ENCODE data around the gene ABCA5.
A peak's percentile ranks its signal among the peaks of the same experiment; 100 is the strongest.

The ABCA5 gene

DNA sequence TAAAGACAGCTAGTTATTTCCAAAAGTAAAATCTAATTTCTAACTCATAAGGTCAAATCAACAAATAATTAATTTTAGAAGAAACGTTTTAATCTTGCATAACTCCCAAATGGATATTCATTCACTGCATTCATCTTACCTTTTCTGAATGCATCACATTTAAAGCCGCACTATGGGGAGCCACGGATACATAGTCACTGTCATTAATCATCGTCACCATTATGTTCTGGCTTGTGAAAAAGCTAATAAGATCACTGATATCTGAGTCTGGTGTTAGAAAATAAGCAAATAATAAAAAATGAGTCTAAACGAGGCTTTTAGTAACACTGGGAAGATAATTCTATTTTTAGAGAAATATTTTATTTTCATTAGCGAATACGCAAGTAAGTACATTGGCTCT lies 55.9 kb downstream of the ABCA5 start:
- in situ Hi-C loops (cut with HindIII; ENCODE audit: low sequenced_read_pairs) = no loop called here
- DNase-seq (ENCODE audit: low read depth) = no peak
- TF ChIP-seq CTCF (IDR thresholded peaks at IDR 0.05; ENCODE audit: low read depth, low read length, missing control alignments) = no peak

GRCh38 chr17:69269131-69269998 lies 57.6 kb downstream of the ABCA5 start:
- in situ Hi-C loops (cut with HindIII; ENCODE audit: low sequenced_read_pairs) = no loop called here
- H3K4me3 ChIP-seq (ENCODE audit: low read depth, low read length) = no peak overlapping the region
- TF ChIP-seq CTCF (IDR thresholded peaks at IDR 0.05; ENCODE audit: low read depth, low read length, missing control alignments) = no peak
- DNase-seq (ENCODE audit: low read depth) = peak; percentile 6

More for the DNA sequence above, 55.9 kb downstream of the ABCA5 start:
- H3K4me3 ChIP-seq (ENCODE audit: low read depth, low read length) = no peak overlapping the region

GRCh38 chr17:69268543-69269014 lies 58.4 kb downstream of the ABCA5 start:
- no peak overlapping the region for H3K4me3 ChIP-seq (ENCODE audit: low read depth, low read length)
- TF ChIP-seq CTCF (IDR thresholded peaks at IDR 0.05; ENCODE audit: low read depth, low read length, missing control alignments) = no peak
- in situ Hi-C loops (cut with HindIII; ENCODE audit: low sequenced_read_pairs) = no loop called here
- no peak for DNase-seq (ENCODE audit: low read depth)

GRCh38 chr17:69267219-69267618 lies 59.7 kb downstream of the ABCA5 start:
- no peak for TF ChIP-seq CTCF (IDR thresholded peaks at IDR 0.05; ENCODE audit: low read depth, low read length, missing control alignments)
- in situ Hi-C loops (cut with HindIII; ENCODE audit: low sequenced_read_pairs) = no loop called here
- no peak overlapping the region for H3K4me3 ChIP-seq (ENCODE audit: low read depth, low read length)
- DNase-seq (ENCODE audit: low read depth) = no peak

GRCh38 chr17:69265873-69266272 lies 61.1 kb downstream of the ABCA5 start:
- in situ Hi-C loops (cut with HindIII; ENCODE audit: low sequenced_read_pairs) = no loop called here
- no peak overlapping the region for H3K4me3 ChIP-seq (ENCODE audit: low read depth, low read length)
- TF ChIP-seq CTCF (IDR thresholded peaks at IDR 0.05; ENCODE audit: low read depth, low read length, missing control alignments) = no peak
- DNase-seq (ENCODE audit: low read depth) = no peak

GRCh38 chr17:69254187-69254586 lies 72.7 kb downstream of the ABCA5 start:
- no peak for DNase-seq (ENCODE audit: low read depth)
- in situ Hi-C loops (cut with HindIII; ENCODE audit: low sequenced_read_pairs) = no loop called here
- no peak overlapping the region for H3K4me3 ChIP-seq (ENCODE audit: low read depth, low read length)
- TF ChIP-seq CTCF (IDR thresholded peaks at IDR 0.05; ENCODE audit: low read depth, low read length, missing control alignments) = no peak

Measured in astrocyte of the cerebellum (primary cell).